Measurements from ENCODE around the gene XPC.

XPC gene

DNA sequence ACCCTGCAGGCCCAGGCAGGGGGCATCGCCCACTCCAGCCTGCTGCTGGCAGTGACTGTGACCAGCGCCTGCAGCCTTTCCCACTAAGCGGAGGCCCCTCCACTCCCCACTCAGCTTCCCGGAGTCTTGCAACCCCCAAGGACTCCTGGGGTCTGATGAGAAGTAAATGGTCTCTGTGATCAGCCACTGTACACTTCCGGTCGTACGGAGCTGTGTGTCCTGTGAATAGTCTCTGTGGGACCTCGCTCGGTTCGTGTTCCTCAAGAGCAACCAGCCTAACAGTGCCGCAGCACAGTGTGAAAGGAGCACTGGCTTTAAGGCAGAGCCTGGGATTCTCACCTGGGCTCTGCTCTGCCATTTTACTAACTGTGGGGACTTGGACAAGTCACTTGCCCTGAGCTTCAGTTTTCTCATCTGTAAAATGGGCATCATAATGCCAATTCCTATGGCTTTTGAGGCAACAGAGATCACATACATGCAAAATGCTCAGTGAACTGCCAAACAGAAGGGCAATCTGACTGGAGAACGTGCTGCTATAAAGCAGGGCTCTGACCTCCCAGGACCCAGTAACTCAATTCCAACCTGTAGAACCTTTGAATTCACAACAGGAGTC lies 26.8 kb downstream of the XPC start:
- Mint-ChIP-seq H3K4me3 (no peak overlapping the region), H3K27me3 (no peaks in the 10 kb centered on the region), H3K4me1 (ENCODE audit: low read depth) (peaks cover 20% of the 10 kb centered on the region), H3K9me3 (ENCODE audit: low read depth) (no peaks in the 10 kb centered on the region), H3K27ac (no peak overlapping the region), H3K36me3 (peaks cover 5% of the 10 kb centered on the region)

DNA sequence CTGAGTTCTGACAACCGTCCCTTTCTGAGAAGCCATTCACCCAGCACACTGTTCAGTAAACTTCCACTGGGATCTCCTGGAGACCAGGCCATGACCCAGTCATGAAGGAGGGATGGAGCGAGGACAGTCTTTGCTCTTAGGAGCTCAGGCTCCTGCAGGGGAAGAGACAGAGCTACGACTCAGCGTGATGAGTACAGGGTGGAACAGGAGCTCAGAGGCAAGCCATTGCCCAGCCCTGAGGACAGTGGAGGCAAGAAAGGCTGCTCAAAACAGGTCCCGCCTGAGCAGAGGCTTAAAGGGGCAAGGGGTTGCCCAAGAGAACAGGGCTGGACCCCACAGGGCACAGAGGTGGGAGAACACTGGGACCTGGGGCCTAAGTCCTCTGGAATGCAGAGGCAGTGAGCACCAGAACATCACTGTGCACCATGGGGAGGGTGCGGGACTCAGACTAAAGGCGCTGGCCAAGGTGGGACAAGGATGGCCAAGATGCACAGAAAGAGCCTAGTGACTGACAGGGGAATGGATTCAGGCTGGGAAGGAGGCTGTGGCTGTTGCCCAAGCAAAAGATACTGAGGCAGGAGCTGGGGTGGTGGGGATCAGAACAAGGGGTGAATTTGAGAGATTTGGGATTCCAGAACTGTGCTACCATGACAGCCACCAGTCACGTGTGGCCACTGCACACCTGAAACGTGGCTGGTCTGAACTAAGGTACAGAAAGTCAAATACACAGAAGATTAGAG lies 27.7 kb downstream of the XPC start:
- H3K27me3 Mint-ChIP-seq, result no peaks in the 10 kb centered on the region
- H3K27ac Mint-ChIP-seq, result peak overlapping the region; percentile 54
- H3K4me1 Mint-ChIP-seq (ENCODE audit: low read depth), result peaks cover 15% of the 10 kb centered on the region
- peaks cover 5% of the 10 kb centered on the region for H3K36me3 Mint-ChIP-seq
- H3K9me3 Mint-ChIP-seq (ENCODE audit: low read depth), result no peaks in the 10 kb centered on the region
- no peak overlapping the region for H3K4me3 Mint-ChIP-seq

DNA sequence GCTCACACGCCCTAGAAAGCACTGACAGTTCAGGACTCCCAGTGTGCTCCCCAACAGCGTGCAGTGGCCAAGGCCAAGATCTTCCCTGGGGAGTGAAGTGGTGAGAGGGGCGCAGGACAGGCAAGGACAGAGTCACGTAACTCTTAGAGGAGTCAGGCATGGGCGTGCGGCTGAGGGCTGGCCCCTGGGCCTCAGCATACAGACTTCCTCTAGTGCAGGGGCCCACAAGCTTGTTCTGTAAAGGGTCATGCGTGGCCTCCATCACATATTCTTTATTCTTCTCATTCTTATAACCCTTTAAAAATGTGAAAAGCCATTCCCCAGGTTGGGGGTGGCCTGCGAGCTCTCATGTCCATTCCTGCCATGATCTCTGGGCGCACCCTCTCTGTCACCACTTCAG lies 28.3 kb downstream of the XPC start:
- Mint-ChIP-seq H3K36me3 (peaks cover 5% of the 10 kb centered on the region), H3K4me1 (ENCODE audit: low read depth) (peaks cover 19% of the 10 kb centered on the region), H3K27me3 (no peaks in the 10 kb centered on the region), H3K9me3 (ENCODE audit: low read depth) (no peaks in the 10 kb centered on the region), H3K27ac (peak overlapping the region; percentile 54), H3K4me3 (no peak overlapping the region)

DNA sequence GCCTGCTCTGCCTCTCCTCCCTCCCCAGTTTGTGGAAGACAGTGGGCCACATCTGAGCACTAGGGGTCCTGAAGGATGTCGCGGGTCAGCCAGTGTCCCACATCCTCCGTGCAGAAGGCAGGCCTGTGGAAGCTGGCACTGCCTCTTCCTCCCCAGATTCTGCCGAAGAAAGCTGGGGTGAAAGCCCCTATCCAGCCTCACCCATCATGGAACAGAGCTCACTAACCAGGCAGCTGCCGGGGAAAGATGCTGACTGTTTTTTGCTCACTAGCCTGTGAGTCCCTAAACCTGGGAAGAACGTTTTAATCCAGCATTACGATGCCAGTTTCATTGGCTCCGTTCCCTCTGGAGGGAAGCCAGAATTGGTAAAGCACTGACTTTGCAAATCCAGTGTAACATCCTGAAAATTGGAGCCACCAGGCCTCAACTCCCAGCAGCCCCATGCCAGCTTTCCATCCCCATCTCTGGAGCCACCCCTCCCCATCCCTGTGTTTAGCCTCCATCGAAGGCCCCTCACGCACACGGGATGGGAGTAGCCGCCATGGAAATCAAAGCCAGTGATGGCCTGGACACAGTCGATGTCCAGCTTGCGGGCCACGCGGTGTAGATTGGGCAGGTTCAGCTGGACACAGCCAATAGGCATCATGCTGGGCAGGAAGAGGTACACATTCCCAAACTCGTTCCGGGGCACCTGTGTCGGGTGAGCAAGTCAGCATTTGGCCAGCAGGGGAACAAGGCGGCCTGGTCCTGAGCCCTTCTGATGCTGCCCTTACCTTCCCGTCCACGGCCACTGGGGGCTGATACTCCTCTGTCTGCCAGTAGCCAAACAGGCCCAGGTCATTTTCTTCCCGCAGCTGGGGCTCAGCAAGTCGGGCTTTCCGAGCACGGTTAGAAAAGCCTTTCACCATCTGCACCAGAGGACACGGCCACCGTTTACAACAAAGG lies 30.1 kb downstream of the XPC start:
- Mint-ChIP-seq H3K4me3 (no peak overlapping the region), H3K4me1 (ENCODE audit: low read depth) (peaks cover 27% of the 10 kb centered on the region), H3K27ac (no peak overlapping the region), H3K9me3 (ENCODE audit: low read depth) (no peaks in the 10 kb centered on the region), H3K27me3 (no peaks in the 10 kb centered on the region), H3K36me3 (peaks cover 5% of the 10 kb centered on the region)

DNA sequence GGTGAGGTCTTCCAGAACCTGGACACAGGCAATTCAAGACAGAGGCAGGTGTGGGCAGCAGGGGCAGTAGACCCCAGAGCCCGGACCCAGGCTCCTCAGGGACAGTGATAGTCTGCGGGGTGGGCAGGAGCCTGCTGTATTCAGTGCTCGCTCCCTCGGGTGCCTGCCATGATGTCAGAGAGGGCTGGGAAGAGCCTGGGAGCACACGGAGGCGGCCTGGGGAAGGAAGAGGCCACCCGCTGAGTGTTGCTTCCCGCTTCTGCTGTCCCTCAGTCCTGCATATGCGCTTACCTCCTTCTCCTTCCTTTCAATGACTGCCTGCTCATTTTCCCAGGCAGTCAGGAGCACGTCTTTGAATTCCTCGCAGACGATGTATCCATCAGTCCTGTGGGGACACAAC lies 30.8 kb downstream of the XPC start:
- Mint-ChIP-seq H3K36me3 (peaks cover 6% of the 10 kb centered on the region), H3K27me3 (no peaks in the 10 kb centered on the region), H3K27ac (no peak overlapping the region), H3K4me3 (no peak overlapping the region), H3K9me3 (ENCODE audit: low read depth) (no peaks in the 10 kb centered on the region), H3K4me1 (ENCODE audit: low read depth) (peaks cover 34% of the 10 kb centered on the region)

DNA sequence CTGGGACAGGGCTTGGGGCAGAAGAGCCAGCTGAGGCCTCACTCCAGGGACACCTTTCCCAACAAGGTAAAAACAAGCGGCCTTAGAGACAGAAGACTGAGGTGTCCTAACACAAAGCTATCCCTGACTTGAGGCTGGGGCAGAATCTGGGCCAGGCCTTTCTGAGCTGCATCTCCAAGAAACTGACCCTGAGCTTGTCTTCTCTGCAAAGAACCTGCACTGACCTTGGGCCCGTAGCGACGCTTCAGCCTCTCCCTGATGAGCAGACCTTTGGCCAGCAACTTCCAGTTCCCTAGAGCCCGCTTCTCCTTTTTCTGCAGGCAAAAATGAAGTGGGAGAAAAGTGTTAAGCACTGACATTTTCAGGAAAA lies 31.4 kb downstream of the XPC start:
- peaks cover 40% of the 10 kb centered on the region for H3K4me1 Mint-ChIP-seq (ENCODE audit: low read depth)
- H3K4me3 Mint-ChIP-seq, result no peak overlapping the region
- no peaks in the 10 kb centered on the region for H3K27me3 Mint-ChIP-seq
- H3K27ac Mint-ChIP-seq, result peak overlapping the region; percentile 58
- H3K36me3 Mint-ChIP-seq, result peaks cover 7% of the 10 kb centered on the region
- H3K9me3 Mint-ChIP-seq (ENCODE audit: low read depth), result no peaks in the 10 kb centered on the region

DNA sequence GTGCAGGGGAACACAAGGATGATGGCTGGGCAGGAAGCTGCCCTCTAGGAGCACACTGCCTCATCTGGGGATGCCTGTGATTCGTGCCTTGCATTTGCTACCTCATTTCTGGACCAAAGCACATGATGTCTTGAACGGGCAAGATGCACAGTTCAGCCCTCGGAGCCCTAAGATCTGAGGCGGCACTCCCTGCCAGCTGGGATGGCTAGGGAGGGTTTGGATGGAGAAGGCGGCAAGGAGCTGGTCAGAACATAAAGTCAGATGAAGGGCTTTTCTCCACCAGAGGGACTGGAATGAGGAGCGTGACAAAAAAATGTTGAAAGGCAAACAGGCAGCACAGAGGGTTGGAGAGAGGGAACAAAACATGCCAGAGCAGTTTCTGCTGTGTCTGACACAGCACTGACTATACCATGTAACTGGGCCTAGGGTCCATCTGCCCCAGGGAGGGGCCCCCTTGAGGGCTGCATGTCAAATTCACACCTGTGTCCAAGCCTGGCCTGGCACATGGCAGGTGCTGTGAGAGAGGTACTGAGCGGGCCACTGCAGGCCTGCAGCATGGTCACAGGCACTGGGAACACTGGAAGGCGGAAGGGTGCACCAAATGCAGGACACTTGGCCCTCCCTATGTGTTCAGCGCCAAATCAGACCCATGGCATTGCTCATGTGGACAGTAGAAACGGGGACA lies 31.9 kb downstream of the XPC start:
- Mint-ChIP-seq H3K4me3 (no peak overlapping the region), H3K4me1 (ENCODE audit: low read depth) (peaks cover 45% of the 10 kb centered on the region), H3K27ac (peak overlapping the region; percentile 69), H3K36me3 (peaks cover 7% of the 10 kb centered on the region), H3K27me3 (no peaks in the 10 kb centered on the region), H3K9me3 (ENCODE audit: low read depth) (no peaks in the 10 kb centered on the region)

DNA sequence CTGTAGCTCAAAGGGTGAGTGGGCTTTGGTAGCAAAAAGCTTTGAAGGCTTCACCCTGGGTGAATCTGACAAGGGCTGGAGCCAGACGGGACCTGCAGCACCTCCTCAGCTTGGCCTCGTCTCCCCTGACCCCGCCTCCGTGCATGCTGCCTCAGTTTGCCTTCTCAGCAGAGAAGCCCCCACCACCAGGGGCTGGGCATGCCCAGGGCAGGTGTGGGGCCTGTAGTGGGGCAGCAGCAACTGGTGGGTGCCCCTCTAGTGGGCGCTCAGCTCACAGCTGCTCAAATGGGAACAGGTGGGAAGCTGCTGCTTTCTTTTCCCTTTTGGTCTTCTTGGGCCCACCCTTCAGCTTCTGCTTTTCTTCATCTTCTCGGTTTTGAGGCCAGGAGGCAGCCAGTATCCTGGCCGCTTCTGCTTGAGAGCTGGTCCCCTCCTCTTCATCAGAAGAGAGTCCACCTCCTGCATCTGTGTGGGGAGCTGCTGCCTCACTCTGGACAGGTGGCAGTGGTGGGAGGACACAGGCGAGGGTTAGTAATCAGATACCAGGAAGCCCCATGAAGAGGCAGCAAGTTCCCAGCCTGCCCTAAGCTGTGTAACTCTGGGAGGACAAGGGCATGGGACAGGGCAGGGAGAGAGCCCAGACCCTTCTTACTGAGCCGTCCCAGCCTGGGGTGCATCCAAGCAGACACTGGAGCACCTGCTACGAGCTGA lies 32.6 kb downstream of the XPC start:
- Mint-ChIP-seq H3K4me1 (ENCODE audit: low read depth) (peaks cover 52% of the 10 kb centered on the region), H3K4me3 (no peak overlapping the region), H3K27ac (peak overlapping the region; percentile 80), H3K27me3 (no peaks in the 10 kb centered on the region), H3K36me3 (peaks cover 7% of the 10 kb centered on the region), H3K9me3 (ENCODE audit: low read depth) (no peaks in the 10 kb centered on the region)

DNA sequence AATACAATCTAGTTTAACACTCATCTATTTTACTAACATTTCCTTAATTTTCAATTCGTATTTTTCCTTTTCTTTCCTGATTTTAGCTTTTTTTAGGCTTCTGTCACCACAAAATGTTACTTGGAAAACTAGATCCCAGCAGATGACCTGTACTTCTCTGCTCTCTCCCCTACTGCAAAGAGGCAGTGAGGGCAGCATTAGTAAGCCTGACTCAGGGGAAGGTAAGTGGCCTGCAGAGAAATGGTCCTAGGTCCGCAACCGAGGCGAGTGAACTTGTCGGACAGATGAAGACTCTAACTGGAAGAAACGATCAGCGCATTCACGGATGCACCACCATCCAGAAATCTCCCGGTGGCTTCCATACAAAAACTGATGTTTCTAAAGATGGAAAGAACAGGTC lies 33.2 kb downstream of the XPC start:
- Mint-ChIP-seq H3K9me3 (ENCODE audit: low read depth) (no peaks in the 10 kb centered on the region), H3K4me1 (ENCODE audit: low read depth) (peaks cover 57% of the 10 kb centered on the region), H3K27ac (peak overlapping the region; percentile 94), H3K27me3 (no peaks in the 10 kb centered on the region), H3K4me3 (peak overlapping the region; percentile 6), H3K36me3 (peaks cover 7% of the 10 kb centered on the region)

DNA sequence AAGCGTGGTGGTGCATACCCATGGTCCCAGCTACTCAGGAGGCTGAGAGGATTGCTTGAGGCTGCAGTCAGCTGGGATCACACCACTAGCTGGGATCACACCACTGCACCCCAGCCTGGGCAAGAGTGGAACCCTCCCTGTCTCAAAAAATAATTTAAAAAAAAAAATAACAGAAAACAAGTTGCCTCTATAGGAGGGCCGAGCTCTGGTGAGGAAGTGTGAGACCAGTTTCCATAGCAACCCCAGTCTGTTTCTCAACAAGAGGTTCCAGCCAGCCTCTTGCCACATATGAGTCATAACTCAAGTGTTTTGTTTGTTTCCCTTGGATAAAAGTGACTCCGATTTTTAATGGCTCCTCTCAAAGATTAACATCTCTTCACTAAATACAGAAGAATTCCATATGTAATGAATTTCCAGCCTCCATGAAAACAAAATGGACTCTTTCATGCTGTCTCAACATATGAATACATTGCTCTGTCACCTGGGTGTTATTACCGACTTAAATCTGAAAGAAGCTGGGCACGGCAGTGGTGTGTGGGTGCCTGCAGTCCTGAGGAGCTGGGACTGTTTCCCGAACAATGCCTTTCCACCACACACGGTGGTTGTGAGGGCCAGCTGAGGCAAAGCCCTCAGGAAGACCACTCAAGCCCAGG lies 33.9 kb downstream of the XPC start:
- Mint-ChIP-seq H3K4me3 (peak overlapping the region; percentile 76), H3K9me3 (ENCODE audit: low read depth) (no peaks in the 10 kb centered on the region), H3K4me1 (ENCODE audit: low read depth) (peaks cover 57% of the 10 kb centered on the region), H3K27ac (peak overlapping the region; percentile 94), H3K36me3 (peaks cover 7% of the 10 kb centered on the region), H3K27me3 (no peaks in the 10 kb centered on the region)

DNA sequence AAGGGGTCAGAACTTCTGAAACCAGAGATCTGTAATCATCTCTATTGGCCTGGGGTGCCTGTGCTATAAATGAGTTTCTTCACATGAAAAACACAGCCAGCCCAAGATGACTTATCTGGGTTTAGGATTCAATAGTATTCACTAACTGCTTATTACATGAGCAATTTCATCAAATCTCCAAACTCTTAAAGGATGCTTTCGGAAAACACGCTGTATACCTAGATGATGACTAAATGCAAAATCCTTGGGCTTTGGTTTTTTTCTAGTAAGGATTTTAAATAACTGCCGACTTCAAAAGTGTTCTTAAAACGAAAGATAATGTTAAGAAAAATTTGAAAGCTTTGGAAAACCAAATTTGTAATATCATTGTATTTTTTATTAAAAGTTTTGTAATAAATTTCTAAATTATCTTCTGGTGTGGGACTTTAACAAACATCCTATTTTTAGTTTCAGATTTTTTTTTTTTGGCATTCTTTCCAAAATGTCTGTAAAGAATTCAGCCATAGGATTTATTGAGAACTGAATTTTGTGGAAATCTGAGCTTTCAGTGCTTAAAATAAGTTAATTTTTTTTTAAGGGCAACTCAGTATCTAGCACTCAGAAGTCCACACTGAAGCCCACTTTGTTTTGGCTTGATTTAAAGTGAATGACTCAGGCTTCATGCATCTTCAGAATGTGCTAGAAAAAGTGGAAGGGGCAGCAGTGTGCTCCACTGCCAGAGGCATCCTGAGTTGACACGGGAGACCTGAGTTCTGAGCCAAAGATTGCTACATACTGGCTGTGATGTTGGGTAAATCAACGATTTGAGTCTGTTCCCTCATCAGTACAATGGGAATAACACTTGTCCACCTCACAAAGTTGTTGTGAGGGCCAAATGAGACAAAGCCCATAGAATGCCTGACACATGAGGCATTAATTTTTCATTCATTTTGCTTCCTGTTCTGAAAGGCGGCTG lies 34.9 kb downstream of the XPC start:
- Mint-ChIP-seq H3K4me1 (ENCODE audit: low read depth) (peaks cover 57% of the 10 kb centered on the region), H3K9me3 (ENCODE audit: low read depth) (no peaks in the 10 kb centered on the region), H3K36me3 (peaks cover 7% of the 10 kb centered on the region)

DNA sequence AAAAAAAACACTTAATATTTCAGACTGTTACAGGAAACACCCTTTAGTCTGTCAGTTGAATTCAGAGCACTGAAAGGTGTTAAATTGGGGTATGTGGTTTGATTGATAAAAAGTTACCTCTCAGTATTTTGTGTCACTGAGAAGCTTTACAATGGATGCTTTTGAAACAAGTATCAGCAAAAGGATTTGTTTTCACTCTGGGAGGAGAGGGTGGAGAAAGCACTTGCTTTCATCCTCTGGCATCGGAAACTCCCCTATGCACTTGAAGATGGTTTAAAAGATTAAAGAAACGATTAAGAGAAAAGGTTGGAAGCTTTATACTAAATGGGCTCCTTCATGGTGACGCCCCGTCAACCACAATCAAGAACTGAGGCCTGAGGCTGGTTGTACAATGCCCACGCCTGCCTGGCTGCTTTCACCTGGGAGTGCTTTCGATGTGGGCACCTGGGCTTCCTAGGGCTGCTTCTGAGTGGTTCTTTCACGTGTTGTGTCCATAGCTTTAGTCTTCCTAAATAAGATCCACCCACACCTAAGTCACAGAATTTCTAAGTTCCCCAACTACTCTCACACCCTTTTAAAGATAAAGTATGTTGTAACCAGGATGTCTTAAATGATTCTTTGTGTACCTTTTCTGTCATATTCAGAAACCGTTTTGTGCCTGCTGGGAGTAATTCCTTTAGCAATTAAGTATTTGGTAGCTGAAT lies 35.7 kb downstream of the XPC start:
- Mint-ChIP-seq H3K27ac (peak overlapping the region; percentile 87), H3K4me1 (ENCODE audit: low read depth) (peaks cover 57% of the 10 kb centered on the region), H3K4me3 (peak overlapping the region; percentile 68), H3K36me3 (peaks cover 4% of the 10 kb centered on the region), H3K9me3 (ENCODE audit: low read depth) (no peaks in the 10 kb centered on the region), H3K27me3 (no peaks in the 10 kb centered on the region)

More for the DNA sequence above, 34.9 kb downstream of the XPC start:
- Mint-ChIP-seq H3K27me3 (no peaks in the 10 kb centered on the region), H3K4me3 (peak overlapping the region; percentile 76), H3K27ac (peak overlapping the region; percentile 94)

All from activated naive CD8-positive, alpha-beta T cell (primary cell).